ENCODE measurements around the gene FRMD4A. TPM values are rescaled to one million over a fixed set of nuclear protein-coding genes. Genes with fewer than 3 reads are reported as not detected.

FRMD4A gene
- total RNA-seq, 2 experiments from 2014 or later: 0.17 TPM; not detected in 1

DNA sequence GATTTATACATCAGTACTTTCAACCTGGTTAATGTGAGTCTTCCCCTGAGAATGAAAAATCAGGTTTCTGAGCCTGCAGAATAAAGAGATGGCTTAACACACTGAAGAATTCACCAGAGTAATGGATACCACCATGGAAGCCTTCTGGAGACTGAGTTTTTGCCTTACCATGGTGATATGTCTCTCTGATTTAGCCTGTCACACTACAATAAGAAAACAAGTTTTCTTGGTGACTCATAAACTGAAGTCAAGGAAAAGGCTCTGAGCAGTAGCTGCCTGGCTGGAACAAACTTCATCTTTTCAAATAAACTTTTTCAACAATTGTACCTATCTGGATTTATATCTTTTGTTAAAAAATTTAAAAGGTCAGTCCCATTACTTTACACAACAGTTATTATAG, 515.0 kb downstream of the FRMD4A start:
- no peak for DNase-seq (ENCODE audit: low spot score)
- Histone ChIP-seq H3K9me2 (ENCODE audit: insufficient read depth, low read length) (no peaks in the 10 kb centered on the region), H3K4me1 (ENCODE audit: insufficient read depth, low read length, poor library complexity, severe bottlenecking) (peaks cover 9% of the 10 kb centered on the region), H3K4me3 (ENCODE audit: low read depth, low read length, poor library complexity, severe bottlenecking) (no peak overlapping the region), H3K27ac (ENCODE audit: low read depth, low read length, poor library complexity, severe bottlenecking) (no peak overlapping the region), H2AFZ (ENCODE audit: low read length) (no peak overlapping the region), H3K4me2 (ENCODE audit: low read length) (no peak overlapping the region), H3K36me3 (ENCODE audit: insufficient read depth, low read length) (no peaks in the 10 kb centered on the region), H4K20me1 (ENCODE audit: insufficient read depth, low read length) (no peaks in the 10 kb centered on the region), H3K79me2 (ENCODE audit: insufficient read depth, low read depth, low read length) (no peaks in the 10 kb centered on the region), H3K9me3 (ENCODE audit: low read length) (no peaks in the 10 kb centered on the region)
- CTCF ChIA-PET (ENCODE audit: unreplicated experiment): no interaction called here
- intact Hi-C loops (cut with micrococcal nuclease; ENCODE audit: unreplicated experiment): no loop called here
- BruUV-seq (replicated peaks): no TSS peak
- TF ChIP-seq, protein P1, sequence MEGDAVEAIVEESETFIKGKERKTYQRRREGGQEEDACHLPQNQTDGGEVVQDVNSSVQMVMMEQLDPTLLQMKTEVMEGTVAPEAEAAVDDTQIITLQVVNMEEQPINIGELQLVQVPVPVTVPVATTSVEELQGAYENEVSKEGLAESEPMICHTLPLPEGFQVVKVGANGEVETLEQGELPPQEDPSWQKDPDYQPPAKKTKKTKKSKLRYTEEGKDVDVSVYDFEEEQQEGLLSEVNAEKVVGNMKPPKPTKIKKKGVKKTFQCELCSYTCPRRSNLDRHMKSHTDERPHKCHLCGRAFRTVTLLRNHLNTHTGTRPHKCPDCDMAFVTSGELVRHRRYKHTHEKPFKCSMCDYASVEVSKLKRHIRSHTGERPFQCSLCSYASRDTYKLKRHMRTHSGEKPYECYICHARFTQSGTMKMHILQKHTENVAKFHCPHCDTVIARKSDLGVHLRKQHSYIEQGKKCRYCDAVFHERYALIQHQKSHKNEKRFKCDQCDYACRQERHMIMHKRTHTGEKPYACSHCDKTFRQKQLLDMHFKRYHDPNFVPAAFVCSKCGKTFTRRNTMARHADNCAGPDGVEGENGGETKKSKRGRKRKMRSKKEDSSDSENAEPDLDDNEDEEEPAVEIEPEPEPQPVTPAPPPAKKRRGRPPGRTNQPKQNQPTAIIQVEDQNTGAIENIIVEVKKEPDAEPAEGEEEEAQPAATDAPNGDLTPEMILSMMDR (conservative IDR thresholded peaks at IDR 0.05; ENCODE audit: low read length): no peak
- no peak for TF ChIP-seq EZH2phosphoT487 (IDR thresholded peaks at IDR 0.05; ENCODE audit: borderline replicate concordance, low read depth, low read length)
- POLR2A ChIA-PET: interaction anchor here (0.8 kb wide), 1 partner anchor 15 kb away, joined by 5 read pairs; no protein-coding TSS in a partner anchor

DNA sequence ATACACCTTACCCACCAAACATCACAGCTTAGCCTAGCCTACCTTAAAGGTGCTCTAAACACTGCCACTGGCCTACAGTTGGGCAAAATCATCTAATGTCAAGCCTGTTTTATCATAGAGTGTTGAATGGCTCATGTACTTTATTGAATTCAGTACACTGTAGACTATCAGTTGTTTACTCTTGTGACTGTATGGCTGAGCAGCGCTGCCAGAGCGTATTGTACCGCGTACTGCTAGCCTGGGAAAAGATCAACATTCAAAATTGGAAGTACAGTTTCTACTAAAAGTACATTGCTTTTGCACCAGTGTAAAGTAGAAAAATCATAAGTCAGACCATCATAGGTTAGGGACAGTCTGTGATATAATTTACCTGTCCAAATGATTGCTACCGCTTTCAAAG, 517.2 kb downstream of the FRMD4A start:
- Histone ChIP-seq H3K79me2 (ENCODE audit: insufficient read depth, low read depth, low read length) (no peaks in the 10 kb centered on the region; the same call in 1 of the 2 replicates), H3K36me3 (ENCODE audit: insufficient read depth, low read length) (no peaks in the 10 kb centered on the region), H3K27ac (ENCODE audit: low read depth, low read length, poor library complexity, severe bottlenecking) (no peak overlapping the region), H3K4me3 (ENCODE audit: low read depth, low read length, poor library complexity, severe bottlenecking) (no peak overlapping the region), H2AFZ (ENCODE audit: low read length) (no peak overlapping the region), H3K9me2 (ENCODE audit: insufficient read depth, low read length) (no peaks in the 10 kb centered on the region), H3K4me1 (ENCODE audit: insufficient read depth, low read length, poor library complexity, severe bottlenecking) (no peaks in the 10 kb centered on the region), H3K9me3 (ENCODE audit: low read length) (no peaks in the 10 kb centered on the region), H3K4me2 (ENCODE audit: low read length) (no peak overlapping the region), H4K20me1 (ENCODE audit: insufficient read depth, low read length) (no peaks in the 10 kb centered on the region)
- ChIA-PET CTCF (ENCODE audit: unreplicated experiment) (no interaction called here), POLR2A (no interaction called here)
- TF ChIP-seq EZH2phosphoT487 (IDR thresholded peaks at IDR 0.05; ENCODE audit: borderline replicate concordance, low read depth, low read length): no peak
- TF ChIP-seq, protein P1 (conservative IDR thresholded peaks at IDR 0.05; ENCODE audit: low read length): no peak
- intact Hi-C loops (cut with micrococcal nuclease; ENCODE audit: unreplicated experiment): no loop called here
- no TSS peak for BruUV-seq (replicated peaks)
- DNase-seq (ENCODE audit: low spot score): no peak

DNA sequence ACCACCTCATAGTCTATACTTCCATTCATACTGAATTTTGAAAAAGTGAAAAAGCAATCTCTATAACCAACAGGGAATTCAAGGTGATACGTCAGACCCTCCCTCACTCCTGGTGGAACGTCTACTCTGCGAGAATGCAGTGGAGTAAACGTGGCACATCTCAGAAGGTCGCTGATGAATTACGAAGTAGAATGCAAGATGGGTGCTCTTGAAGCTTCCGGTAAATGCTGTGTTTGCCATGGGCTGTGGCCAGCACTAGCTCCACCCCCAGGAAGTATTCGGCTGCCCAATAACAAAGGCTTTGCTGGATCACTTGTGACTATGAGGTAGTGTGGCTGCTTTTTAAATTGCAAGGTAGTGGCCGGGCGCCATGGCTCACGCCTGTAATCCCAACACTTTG, 517.9 kb downstream of the FRMD4A start:
- no peaks in the 10 kb centered on the region for H3K36me3 ChIP-seq (ENCODE audit: insufficient read depth, low read length)
- CTCF ChIA-PET (ENCODE audit: unreplicated experiment): no interaction called here

More for the DNA sequence above, 517.9 kb downstream of the FRMD4A start:
- POLR2A ChIA-PET: no interaction called here
- no peak overlapping the region for H2AFZ ChIP-seq (ENCODE audit: low read length)
- no peaks in the 10 kb centered on the region for H3K9me3 ChIP-seq (ENCODE audit: low read length)
- no peaks in the 10 kb centered on the region for H3K9me2 ChIP-seq (ENCODE audit: insufficient read depth, low read length)
- no peak overlapping the region for H3K4me3 ChIP-seq (ENCODE audit: low read depth, low read length, poor library complexity, severe bottlenecking)
- BruUV-seq (replicated peaks): no TSS peak
- no peak overlapping the region for H3K27ac ChIP-seq (ENCODE audit: low read depth, low read length, poor library complexity, severe bottlenecking)
- no peaks in the 10 kb centered on the region for H4K20me1 ChIP-seq (ENCODE audit: insufficient read depth, low read length)
- no peak for DNase-seq (ENCODE audit: low spot score)
- no peaks in the 10 kb centered on the region for H3K4me1 ChIP-seq (ENCODE audit: insufficient read depth, low read length, poor library complexity, severe bottlenecking)
- intact Hi-C loops (cut with micrococcal nuclease; ENCODE audit: unreplicated experiment): no loop called here
- no peak overlapping the region for H3K4me2 ChIP-seq (ENCODE audit: low read length)
- TF ChIP-seq, protein P1 (conservative IDR thresholded peaks at IDR 0.05; ENCODE audit: low read length): no peak
- no peak for TF ChIP-seq EZH2phosphoT487 (IDR thresholded peaks at IDR 0.05; ENCODE audit: borderline replicate concordance, low read depth, low read length)
- H3K79me2 ChIP-seq (ENCODE audit: insufficient read depth, low read depth, low read length): no peaks in the 10 kb centered on the region; the same call in 1 of the 2 replicates
